OCI-LY3 (cell line): ENCODE results near the gene MAGI1.

ENCODE experiments used
- H2AFZ ChIP-seq: fragments of 200-600, 300-600 bp; shearing (Covaris generic); 2 replicates; pipeline ENCODE4 v1.6.0; 2014; ENCODE audit warnings: antibody characterized with exemption, low read depth, low read length
- H3K27ac ChIP-seq: fragments of 200-600, 300-600 bp; sonication (generic); 2 replicates; pipeline ENCODE4 v1.5.1; 2014; ENCODE audit warnings: mild to moderate bottlenecking, low read length, moderate library complexity, mixed read lengths
- H3K27me3 ChIP-seq: fragments of 200-600, 300-600 bp; sonication (generic); 2 replicates; pipeline ENCODE4 v1.6.1; 2014; ENCODE audit warnings: low read depth, low read length, mixed read lengths
- H3K36me3 ChIP-seq: fragments of 200-600, 300-600 bp; sonication (generic); replicated peaks from 2 replicates; pipeline ENCODE3; 2014; ENCODE audit warnings: low read depth, low read length, mixed read lengths
- H3K4me1 ChIP-seq: fragments of 300-600, 200-600 bp; sonication (generic); 2 replicates; pipeline ENCODE4 v1.6.1; 2014; ENCODE audit warnings: low read length, mixed read lengths
- H3K4me2 ChIP-seq: fragments of 200-600, 300-600 bp; sonication (generic); 2 replicates; pipeline ENCODE4 v1.6.1; 2014; ENCODE audit warnings: low read length, mixed read lengths
- H3K4me3 ChIP-seq: fragments of 300-600, 200-600 bp; sonication (generic); 2 replicates; pipeline ENCODE4 v1.5.1; 2014; ENCODE audit warnings: antibody characterized with exemption, mild to moderate bottlenecking, low read length, moderate library complexity
- H3K79me2 ChIP-seq: fragments of 300-600, 200-600 bp; shearing (Covaris generic); 2 replicates; pipeline ENCODE4 v1.6.1; 2014; ENCODE audit warnings: mild to moderate bottlenecking, low read length, mixed read lengths
- H3K9ac ChIP-seq: fragments of 300-600, 200-600 bp; shearing (Covaris generic); 2 replicates; pipeline ENCODE4 v1.6.0; 2014; ENCODE audit warnings: mild to moderate bottlenecking, low read length, moderate library complexity
- H3K9me3 ChIP-seq: fragments of 200-600, 300-600 bp; shearing (Covaris generic); 2 replicates; pipeline ENCODE4 v1.6.1; 2014; ENCODE audit warnings: low read length, mixed read lengths; ENCODE audit not compliant: insufficient read depth
- H4K20me1 ChIP-seq: fragments of 200-600, 300-600 bp; sonication (generic); 2 replicates; pipeline ENCODE4 v1.6.1; 2016; ENCODE audit warnings: low read length, mixed read lengths; ENCODE audit not compliant: insufficient read depth
- CTCF ChIP-seq: fragments of 200-600, 300-600 bp; sonication (generic); IDR thresholded peaks from 2 replicates; pipeline ENCODE4 v1.5.1; 2014; ENCODE audit warnings: antibody characterized with exemption, low read length, low read depth
- EZH2phosphoT487 ChIP-seq: fragments of 200-600 bp; shearing (Covaris generic); IDR thresholded peaks from 2 replicates; pipeline ENCODE4 v1.6.1; 2018; ENCODE audit warnings: antibody characterized with exemption, mixed run types, low read depth

Gene MAGI1

GRCh38 chr3:65888980-65889706, 149.6 kb downstream of the MAGI1 start:
- no peak overlapping the region for H3K4me2 ChIP-seq
- no peaks in the 10 kb centered on the region for H3K4me1 ChIP-seq
- no peaks in the 10 kb centered on the region for H4K20me1 ChIP-seq
- H3K9me3 ChIP-seq = no peaks in the 10 kb centered on the region
- H3K27me3 ChIP-seq = 0 out of 2 replicates have a peak, but pooled peaks cover 1% of the 10 kb centered on the region
- H3K79me2 ChIP-seq = no peaks in the 10 kb centered on the region
- H3K27ac ChIP-seq = no peak overlapping the region
- no peak overlapping the region for H2AFZ ChIP-seq
- H3K9ac ChIP-seq = no peak overlapping the region
- TF ChIP-seq EZH2phosphoT487 = no peak
- no peak for TF ChIP-seq CTCF
- H3K36me3 ChIP-seq = no peaks in the 10 kb centered on the region
- no peak overlapping the region for H3K4me3 ChIP-seq

- Histone ChIP-seq H3K9ac (no peak overlapping the region), H4K20me1 (no peaks in the 10 kb centered on the region), H3K27me3 (peaks cover 9% of the 10 kb centered on the region; the same call in 1 of the 2 replicates), H3K9me3 (no peaks in the 10 kb centered on the region), H3K36me3 (no peaks in the 10 kb centered on the region), H3K27ac (no peak overlapping the region), H2AFZ (no peak overlapping the region), H3K4me3 (no peak overlapping the region), H3K4me1 (no peaks in the 10 kb centered on the region), H3K4me2 (no peak overlapping the region), H3K79me2 (no peaks in the 10 kb centered on the region)
- TF ChIP-seq CTCF (no peak), EZH2phosphoT487 (no peak)
Measured at GRCh38 chr3:65888196-65888595, 150.5 kb downstream of the MAGI1 start.

- Histone ChIP-seq H3K36me3 (no peaks in the 10 kb centered on the region), H3K79me2 (no peaks in the 10 kb centered on the region), H3K27me3 (peaks cover 9% of the 10 kb centered on the region; the same call in 1 of the 2 replicates), H3K4me2 (no peak overlapping the region), H2AFZ (no peak overlapping the region), H3K9me3 (no peaks in the 10 kb centered on the region), H3K27ac (no peak overlapping the region), H3K4me3 (no peak overlapping the region), H4K20me1 (no peaks in the 10 kb centered on the region), H3K9ac (no peak overlapping the region), H3K4me1 (no peaks in the 10 kb centered on the region)
- TF ChIP-seq CTCF = no peak
- no peak for TF ChIP-seq EZH2phosphoT487
Measured at GRCh38 chr3:65886391-65886790, 152.3 kb downstream of the MAGI1 start.

GRCh38 chr3:65884071-65884470, 154.6 kb downstream of the MAGI1 start:
- H3K27me3 ChIP-seq = peaks cover 9% of the 10 kb centered on the region; the same call in 1 of the 2 replicates
- no peaks in the 10 kb centered on the region for H4K20me1 ChIP-seq
- no peaks in the 10 kb centered on the region for H3K9me3 ChIP-seq
- no peak overlapping the region for H3K4me2 ChIP-seq
- H3K4me1 ChIP-seq = no peaks in the 10 kb centered on the region
- H3K79me2 ChIP-seq = no peaks in the 10 kb centered on the region
- no peak overlapping the region for H2AFZ ChIP-seq
- H3K27ac ChIP-seq = no peak overlapping the region
- no peaks in the 10 kb centered on the region for H3K36me3 ChIP-seq
- H3K4me3 ChIP-seq = no peak overlapping the region
- no peak overlapping the region for H3K9ac ChIP-seq
- TF ChIP-seq EZH2phosphoT487 (no peak), CTCF (no peak)
